Prostate gland (tissue), 2 donors: ENCODE data around the gene BBOX1.

Experiments
- POLR2A ChIP-seq: fragments of 450-650 bp; IDR thresholded peaks from one replicate; pipeline ENCODE4 v1.6.1; 2016; ENCODE audit warnings: antibody characterized with exemption, mild to moderate bottlenecking
- TF ChIP-seq, protein P1 (sequence below), 4 experiments: fragments of 200-600 bp in 2 of 4; fragments of 450-650 bp in 2 of 4; sonication (generic) in 2 of 4; IDR thresholded peaks; 1 replicate in 3 of 4; 2 replicates in 1 of 4; pipeline ENCODE4 v1.5.1; 2016 to 2019; ENCODE audit warnings: antibody characterized with exemption in 4 of 4, mild to moderate bottlenecking in 2 of 4, moderate library complexity in 2 of 4

DNA sequence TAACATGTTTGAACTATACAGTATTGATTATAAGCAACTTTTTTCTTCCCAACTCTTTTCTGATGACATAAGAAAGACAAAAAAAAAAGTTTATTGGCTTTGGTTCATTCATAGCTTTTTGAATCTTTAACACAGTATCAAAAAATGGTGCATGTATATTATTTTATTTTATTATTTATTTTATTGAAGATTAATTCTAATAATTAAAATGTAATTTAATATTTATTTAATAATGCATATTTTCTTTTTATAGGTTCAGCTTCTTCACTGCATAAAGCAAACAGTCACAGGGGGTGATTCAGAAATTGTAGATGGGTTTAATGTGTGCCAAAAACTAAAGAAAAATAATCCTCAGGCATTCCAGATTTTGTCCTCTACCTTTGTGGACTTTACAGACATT, 78.8 kb downstream of the BBOX1 start:
- TF ChIP-seq, protein P1, sequence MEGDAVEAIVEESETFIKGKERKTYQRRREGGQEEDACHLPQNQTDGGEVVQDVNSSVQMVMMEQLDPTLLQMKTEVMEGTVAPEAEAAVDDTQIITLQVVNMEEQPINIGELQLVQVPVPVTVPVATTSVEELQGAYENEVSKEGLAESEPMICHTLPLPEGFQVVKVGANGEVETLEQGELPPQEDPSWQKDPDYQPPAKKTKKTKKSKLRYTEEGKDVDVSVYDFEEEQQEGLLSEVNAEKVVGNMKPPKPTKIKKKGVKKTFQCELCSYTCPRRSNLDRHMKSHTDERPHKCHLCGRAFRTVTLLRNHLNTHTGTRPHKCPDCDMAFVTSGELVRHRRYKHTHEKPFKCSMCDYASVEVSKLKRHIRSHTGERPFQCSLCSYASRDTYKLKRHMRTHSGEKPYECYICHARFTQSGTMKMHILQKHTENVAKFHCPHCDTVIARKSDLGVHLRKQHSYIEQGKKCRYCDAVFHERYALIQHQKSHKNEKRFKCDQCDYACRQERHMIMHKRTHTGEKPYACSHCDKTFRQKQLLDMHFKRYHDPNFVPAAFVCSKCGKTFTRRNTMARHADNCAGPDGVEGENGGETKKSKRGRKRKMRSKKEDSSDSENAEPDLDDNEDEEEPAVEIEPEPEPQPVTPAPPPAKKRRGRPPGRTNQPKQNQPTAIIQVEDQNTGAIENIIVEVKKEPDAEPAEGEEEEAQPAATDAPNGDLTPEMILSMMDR (IDR thresholded peaks at IDR 0.05): no peak
- TF ChIP-seq POLR2A: no peak
